Measurements from ENCODE around the gene B3GALT4. TPM values are rescaled to one million over a fixed set of nuclear protein-coding genes. Genes with fewer than 3 reads are reported as not detected.

The B3GALT4 gene
- total and polyA plus RNA-seq, 2 of the 13 experiments (the other 11 are each of a cell fraction or from before 2014, with no cell fraction given), result 0.04 to 0.27 TPM

- TF ChIP-seq ZNF660 (CRISPR knock-in tag; IDR thresholded peaks at IDR 0.05; ENCODE audit: borderline replicate concordance, low read depth) (no peak), FOXJ3 (CRISPR knock-in tag; IDR thresholded peaks at IDR 0.05; ENCODE audit: borderline replicate concordance) (no peak), GPBP1L1 (CRISPR knock-in tag; IDR thresholded peaks at IDR 0.05) (no peak), ZNF337 (CRISPR knock-in tag; IDR thresholded peaks at IDR 0.05; ENCODE audit: borderline replicate concordance, low read depth) (no peak), ZXDC (CRISPR knock-in tag; IDR thresholded peaks at IDR 0.05) (no peak), MYNN (CRISPR knock-in tag; IDR thresholded peaks at IDR 0.05; ENCODE audit: low read depth) (no peak), THAP11 (CRISPR knock-in tag; IDR thresholded peaks at IDR 0.05) (no peak; the same call in 1 of the 2 replicates), ZBTB20 (CRISPR knock-in tag; IDR thresholded peaks at IDR 0.05; ENCODE audit: borderline replicate concordance, low read depth) (no peak), ZNF607 (CRISPR knock-in tag; IDR thresholded peaks at IDR 0.05; ENCODE audit: borderline replicate concordance) (no peak), GLMP (CRISPR knock-in tag; IDR thresholded peaks at IDR 0.05; ENCODE audit: borderline replicate concordance) (no peak), ZNF850 (CRISPR knock-in tag; conservative IDR thresholded peaks at IDR 0.05) (no peak), ZSCAN9 (CRISPR knock-in tag; IDR thresholded peaks at IDR 0.05; ENCODE audit: borderline replicate concordance) (no peak), CTCF (CRISPR knock-in tag; IDR thresholded peaks at IDR 0.05) (peak; percentile 61), ZBTB10 (CRISPR knock-in tag; IDR thresholded peaks at IDR 0.05; ENCODE audit: borderline replicate concordance) (no peak), ZNF614 (CRISPR knock-in tag; IDR thresholded peaks at IDR 0.05; ENCODE audit: borderline replicate concordance) (no peak), ATF1 (CRISPR knock-in tag; IDR thresholded peaks at IDR 0.05) (no peak), FOSL2 (CRISPR knock-in tag; IDR thresholded peaks at IDR 0.05) (no peak), E2F2 (CRISPR knock-in tag; IDR thresholded peaks at IDR 0.05; ENCODE audit: borderline replicate concordance) (no peak)
Observed at GRCh38 chr6:33277663-33278391, 904 bp downstream of the B3GALT4 start (continued).
